ENCODE results near the gene IL2RA.

- TF ChIP-seq POLR2A (IDR thresholded peaks at IDR 0.05) (no peak), CTCF (IDR thresholded peaks at IDR 0.05) (no peak)
Measured at GRCh38 chr10:6048281-6049030, 13.7 kb downstream of the IL2RA start.

Data from testis (tissue), 2 donors.